Measurements from ENCODE around the gene GPATCH1.

DNA sequence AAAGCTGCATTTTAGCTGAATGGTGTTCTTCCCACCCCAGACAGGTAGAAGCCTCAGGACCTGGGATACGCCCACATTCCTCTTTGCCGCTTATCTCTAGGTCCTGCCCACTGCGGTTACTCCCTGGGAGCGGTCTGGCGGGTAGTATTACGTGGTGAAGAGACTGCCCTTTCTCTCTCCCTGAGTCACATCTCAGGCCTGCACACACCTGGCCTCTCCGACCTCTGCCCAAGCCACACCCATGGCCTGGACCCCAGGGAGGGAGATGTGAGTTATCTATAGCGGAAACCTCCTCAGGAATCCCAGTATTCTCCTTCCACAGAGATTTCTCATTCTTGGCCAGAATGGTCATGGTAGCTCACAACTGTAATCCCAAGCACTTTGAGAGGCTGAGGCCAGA lies 33.6 kb upstream of the GPATCH1 start:
- TF ChIP-seq EZH2phosphoT487 (IDR thresholded peaks at IDR 0.05; ENCODE audit: borderline replicate concordance) (no peak), EZH2 (IDR thresholded peaks at IDR 0.05) (no peak), POLR2A (IDR thresholded peaks at IDR 0.05; ENCODE audit: borderline replicate concordance, extremely low read depth, insufficient read depth, insufficient read length) (no peak), SIN3A (IDR thresholded peaks at IDR 0.05; ENCODE audit: low read depth) (peak; percentile 77; the same call in 1 of the 2 replicates), FOSL1 (IDR thresholded peaks at IDR 0.05; ENCODE audit: low read depth) (peak; percentile 73), EGR1 (IDR thresholded peaks at IDR 0.05; ENCODE audit: low read depth) (no peak), ZFX (IDR thresholded peaks at IDR 0.05) (no peak), ZNF274 (IDR thresholded peaks at IDR 0.05; ENCODE audit: low read depth, low read length) (no peak), SRF (IDR thresholded peaks at IDR 0.05; ENCODE audit: low read depth) (no peak), POLR2AphosphoS5 (IDR thresholded peaks at IDR 0.05; ENCODE audit: low read depth, low read length) (peak; percentile 53; the same call in 1 of the 2 replicates)
- TF ChIP-seq, protein P1, sequence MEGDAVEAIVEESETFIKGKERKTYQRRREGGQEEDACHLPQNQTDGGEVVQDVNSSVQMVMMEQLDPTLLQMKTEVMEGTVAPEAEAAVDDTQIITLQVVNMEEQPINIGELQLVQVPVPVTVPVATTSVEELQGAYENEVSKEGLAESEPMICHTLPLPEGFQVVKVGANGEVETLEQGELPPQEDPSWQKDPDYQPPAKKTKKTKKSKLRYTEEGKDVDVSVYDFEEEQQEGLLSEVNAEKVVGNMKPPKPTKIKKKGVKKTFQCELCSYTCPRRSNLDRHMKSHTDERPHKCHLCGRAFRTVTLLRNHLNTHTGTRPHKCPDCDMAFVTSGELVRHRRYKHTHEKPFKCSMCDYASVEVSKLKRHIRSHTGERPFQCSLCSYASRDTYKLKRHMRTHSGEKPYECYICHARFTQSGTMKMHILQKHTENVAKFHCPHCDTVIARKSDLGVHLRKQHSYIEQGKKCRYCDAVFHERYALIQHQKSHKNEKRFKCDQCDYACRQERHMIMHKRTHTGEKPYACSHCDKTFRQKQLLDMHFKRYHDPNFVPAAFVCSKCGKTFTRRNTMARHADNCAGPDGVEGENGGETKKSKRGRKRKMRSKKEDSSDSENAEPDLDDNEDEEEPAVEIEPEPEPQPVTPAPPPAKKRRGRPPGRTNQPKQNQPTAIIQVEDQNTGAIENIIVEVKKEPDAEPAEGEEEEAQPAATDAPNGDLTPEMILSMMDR (IDR thresholded peaks at IDR 0.05 in 2 of 3, conservative IDR thresholded peaks at IDR 0.05 in 1 of 3; ENCODE audit: borderline replicate concordance in 1 of 3, insufficient read depth in 1 of 3, low read depth in 2 of 3, low read length in 2 of 3): no peak
- TF ChIP-seq, protein P2, sequence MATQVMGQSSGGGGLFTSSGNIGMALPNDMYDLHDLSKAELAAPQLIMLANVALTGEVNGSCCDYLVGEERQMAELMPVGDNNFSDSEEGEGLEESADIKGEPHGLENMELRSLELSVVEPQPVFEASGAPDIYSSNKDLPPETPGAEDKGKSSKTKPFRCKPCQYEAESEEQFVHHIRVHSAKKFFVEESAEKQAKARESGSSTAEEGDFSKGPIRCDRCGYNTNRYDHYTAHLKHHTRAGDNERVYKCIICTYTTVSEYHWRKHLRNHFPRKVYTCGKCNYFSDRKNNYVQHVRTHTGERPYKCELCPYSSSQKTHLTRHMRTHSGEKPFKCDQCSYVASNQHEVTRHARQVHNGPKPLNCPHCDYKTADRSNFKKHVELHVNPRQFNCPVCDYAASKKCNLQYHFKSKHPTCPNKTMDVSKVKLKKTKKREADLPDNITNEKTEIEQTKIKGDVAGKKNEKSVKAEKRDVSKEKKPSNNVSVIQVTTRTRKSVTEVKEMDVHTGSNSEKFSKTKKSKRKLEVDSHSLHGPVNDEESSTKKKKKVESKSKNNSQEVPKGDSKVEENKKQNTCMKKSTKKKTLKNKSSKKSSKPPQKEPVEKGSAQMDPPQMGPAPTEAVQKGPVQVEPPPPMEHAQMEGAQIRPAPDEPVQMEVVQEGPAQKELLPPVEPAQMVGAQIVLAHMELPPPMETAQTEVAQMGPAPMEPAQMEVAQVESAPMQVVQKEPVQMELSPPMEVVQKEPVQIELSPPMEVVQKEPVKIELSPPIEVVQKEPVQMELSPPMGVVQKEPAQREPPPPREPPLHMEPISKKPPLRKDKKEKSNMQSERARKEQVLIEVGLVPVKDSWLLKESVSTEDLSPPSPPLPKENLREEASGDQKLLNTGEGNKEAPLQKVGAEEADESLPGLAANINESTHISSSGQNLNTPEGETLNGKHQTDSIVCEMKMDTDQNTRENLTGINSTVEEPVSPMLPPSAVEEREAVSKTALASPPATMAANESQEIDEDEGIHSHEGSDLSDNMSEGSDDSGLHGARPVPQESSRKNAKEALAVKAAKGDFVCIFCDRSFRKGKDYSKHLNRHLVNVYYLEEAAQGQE (IDR thresholded peaks at IDR 0.05; ENCODE audit: low read depth): no peak
